Testis (tissue), 2 donors: ENCODE measurements around the gene CNTN5.

Source experiments
- CTCF ChIP-seq, 3 experiments: fragments of 450-650 bp in 2 of 3; fragments of 200-600 bp in 1 of 3; sonication (generic) in 1 of 3; IDR thresholded peaks; one replicate each; pipeline ENCODE4 v1.5.1; 2016 to 2019; ENCODE audit warnings: antibody characterized with exemption in 3 of 3, mild to moderate bottlenecking in 2 of 3, moderate library complexity in 1 of 3
- POLR2A ChIP-seq: fragments of 450-650 bp; IDR thresholded peaks from one replicate; pipeline ENCODE4 v1.6.1; 2017; ENCODE audit warnings: antibody characterized with exemption, mild to moderate bottlenecking, moderate library complexity

DNA sequence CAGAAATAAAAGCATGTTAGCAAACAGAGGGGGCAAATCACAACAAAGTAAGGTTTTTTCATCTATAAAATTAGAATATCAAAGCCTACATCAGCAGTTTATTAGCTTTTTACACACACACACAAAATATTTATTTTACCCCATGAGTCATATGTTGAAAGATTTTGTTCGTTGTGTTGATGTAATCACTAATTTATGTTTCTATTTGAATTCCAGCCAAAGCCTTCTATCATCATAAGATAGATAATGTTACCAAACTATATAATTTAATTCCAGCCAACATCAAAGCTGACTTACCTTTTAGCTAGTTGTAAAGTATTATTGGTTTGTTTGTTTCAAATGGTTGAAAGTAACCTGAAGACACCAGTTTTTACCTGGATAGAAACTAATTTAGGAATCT is 1208.3 kb downstream of the CNTN5 start:
- TF ChIP-seq CTCF (IDR thresholded peaks at IDR 0.05) = no peak
- no peak for TF ChIP-seq POLR2A
